Activated CD4-positive, alpha-beta T cell treated with anti-CD3 and anti-CD28 coated beads for 1 hour (primary cell): ENCODE measurements around the gene PLA2G12B.

Experiments
- DNase-seq: peaks from one replicate; pipeline ENCODE4 v3.0.0-alpha.2; 2020

PLA2G12B gene

DNA sequence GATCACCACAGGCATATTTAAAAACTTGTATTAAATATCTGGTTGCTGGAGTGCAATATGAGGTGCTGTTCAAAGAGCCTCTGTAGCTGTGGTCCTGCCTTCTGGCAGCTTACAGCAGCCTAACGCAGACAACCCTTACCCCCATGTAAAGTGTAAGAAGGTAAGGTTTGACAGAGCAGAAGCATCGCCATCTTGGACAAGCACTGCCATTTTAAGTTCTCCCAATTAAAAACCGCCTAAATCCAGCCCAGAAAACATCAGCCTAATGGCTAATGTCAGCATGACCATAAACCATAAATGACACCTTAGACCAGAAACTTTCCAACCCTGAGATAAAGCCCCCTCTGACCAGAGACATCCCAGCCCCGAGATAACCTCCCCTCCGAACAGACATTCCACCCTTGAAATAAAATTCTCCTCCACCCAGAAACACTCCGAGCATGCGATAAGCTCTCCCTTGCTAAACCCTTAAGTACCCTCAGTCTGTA, 66.4 kb downstream of the PLA2G12B start:
- DNase-seq: no peak

DNA sequence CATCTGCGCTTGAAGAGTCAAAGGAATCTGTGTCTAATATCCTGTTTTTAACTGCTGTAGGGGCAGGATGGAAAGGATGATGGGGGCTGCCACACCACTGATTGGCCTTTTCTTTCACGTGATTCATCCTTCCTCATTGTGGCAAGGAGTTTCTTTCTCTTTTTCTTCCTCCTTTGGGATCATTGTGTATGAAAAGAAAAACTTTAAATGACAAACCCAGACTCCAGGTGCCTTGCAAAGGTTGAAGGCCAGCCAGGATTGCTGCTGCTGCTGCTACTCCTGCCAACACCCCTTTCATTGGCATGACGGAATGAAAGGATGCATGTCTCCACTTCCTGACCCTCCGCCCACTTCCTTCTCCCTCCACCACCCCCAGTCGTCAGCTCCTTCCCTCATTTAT, 67.6 kb downstream of the PLA2G12B start:
- DNase-seq: no peak

DNA sequence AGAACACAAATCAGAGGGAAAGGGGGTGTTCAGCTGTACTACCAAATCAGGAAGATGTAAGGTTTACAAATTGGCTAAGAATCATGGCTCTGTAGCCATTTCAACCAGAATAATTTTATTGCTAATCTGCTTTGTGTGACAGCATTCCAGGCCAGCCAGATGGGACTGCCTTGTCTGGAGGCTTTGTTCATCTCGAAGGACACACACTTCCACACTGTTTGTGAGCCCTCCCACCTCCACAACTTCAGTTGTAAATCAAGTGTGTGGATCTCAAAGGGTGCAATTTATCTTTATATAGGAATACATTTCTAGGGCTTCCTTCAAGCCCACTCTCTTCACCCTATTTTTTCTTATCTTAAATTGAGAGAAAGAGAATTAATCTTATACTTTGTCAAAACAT, 68.0 kb downstream of the PLA2G12B start:
- no peak for DNase-seq

GRCh38 chr10:72885953-72886352, 68.7 kb downstream of the PLA2G12B start:
- DNase-seq: no peak
